ENCODE measurements around the gene ADARB2. TPM values are rescaled to one million over a fixed set of nuclear protein-coding genes. Genes with fewer than 3 reads are reported as not detected.
"Not testable (repeated sequence)": the region's sequence is repeated elsewhere in the genome, so short reads cannot be mapped to it uniquely, and the experiment has no call there.

The ADARB2 gene
- total RNA-seq, 4 donors from 2014 or later = 8.4 to 23.2 (median 19.6) TPM

DNA sequence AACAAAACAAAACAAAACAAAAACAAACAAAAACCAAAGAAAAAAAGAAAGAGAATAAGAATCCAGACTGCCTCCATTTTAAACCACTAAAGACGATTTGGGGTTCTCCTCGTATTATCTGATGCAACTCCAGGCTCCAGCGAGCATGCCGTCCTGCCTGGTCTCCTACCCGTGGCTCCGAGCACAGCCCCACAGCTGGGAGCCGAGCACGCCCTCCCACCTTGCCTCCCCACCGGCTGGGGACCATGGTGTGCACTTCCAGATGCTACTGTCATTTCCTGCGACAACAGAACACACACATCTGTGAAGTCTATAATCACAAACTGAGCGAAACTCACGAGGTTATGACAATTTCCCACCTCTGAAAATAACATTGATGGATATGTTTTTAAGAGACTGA lies 113.1 kb downstream of the ADARB2 start:
- Histone ChIP-seq H3K27ac (no peak overlapping the region), H3K36me3 (no peaks in the 10 kb centered on the region), H3K4me1 (no peaks in the 10 kb centered on the region), H3K9me3 (peaks cover 0 to 20% (median 0%) of the 10 kb centered on the region in 4 donors), H3K4me3 (no peak overlapping the region), H3K27me3 (no peaks in the 10 kb centered on the region)
- WGBS, 2 donors = 60 to 64% methylated on average over 12 of the region's 12 CpGs
- DNase-seq (ENCODE audit: low spot score in 2 of 2) = no peak
- no peak for TF ChIP-seq CTCF (IDR thresholded peaks at IDR 0.05)
- no peak for TF ChIP-seq EP300 (IDR thresholded peaks at IDR 0.05)
- no peak for TF ChIP-seq POLR2A (IDR thresholded peaks at IDR 0.05)

DNA sequence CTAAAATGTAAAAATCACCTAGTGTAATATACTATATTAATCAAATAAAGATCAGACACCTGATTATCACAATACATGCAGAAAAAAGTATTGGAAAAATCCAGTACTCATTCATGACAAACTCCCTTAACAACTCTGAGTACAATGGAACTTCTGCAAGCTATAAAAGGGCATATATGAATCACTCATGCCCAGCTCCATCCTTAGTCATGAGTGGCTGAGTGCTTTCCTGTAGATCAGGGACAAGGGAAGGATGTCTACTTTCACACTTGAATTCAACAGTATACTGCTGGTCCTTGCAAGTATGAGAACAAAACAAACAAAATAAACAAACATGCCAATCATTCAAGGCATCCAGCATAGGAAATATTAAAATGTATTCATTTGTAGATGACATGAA lies 116.5 kb downstream of the ADARB2 start:
- no peak for TF ChIP-seq CTCF (IDR thresholded peaks at IDR 0.05)
- TF ChIP-seq EP300 (IDR thresholded peaks at IDR 0.05) = no peak
- no peak for TF ChIP-seq POLR2A (IDR thresholded peaks at IDR 0.05)
- H3K4me3 ChIP-seq = no peak overlapping the region
- H3K9me3 ChIP-seq = peaks cover 0 to 11% (median 0%) of the 10 kb centered on the region in 4 donors
- no peaks in the 10 kb centered on the region for H3K4me1 ChIP-seq
- no peak for DNase-seq (ENCODE audit: low spot score in 2 of 2)
- H3K27ac ChIP-seq = no peak overlapping the region
- no peaks in the 10 kb centered on the region for H3K27me3 ChIP-seq
- H3K36me3 ChIP-seq = no peaks in the 10 kb centered on the region

DNA sequence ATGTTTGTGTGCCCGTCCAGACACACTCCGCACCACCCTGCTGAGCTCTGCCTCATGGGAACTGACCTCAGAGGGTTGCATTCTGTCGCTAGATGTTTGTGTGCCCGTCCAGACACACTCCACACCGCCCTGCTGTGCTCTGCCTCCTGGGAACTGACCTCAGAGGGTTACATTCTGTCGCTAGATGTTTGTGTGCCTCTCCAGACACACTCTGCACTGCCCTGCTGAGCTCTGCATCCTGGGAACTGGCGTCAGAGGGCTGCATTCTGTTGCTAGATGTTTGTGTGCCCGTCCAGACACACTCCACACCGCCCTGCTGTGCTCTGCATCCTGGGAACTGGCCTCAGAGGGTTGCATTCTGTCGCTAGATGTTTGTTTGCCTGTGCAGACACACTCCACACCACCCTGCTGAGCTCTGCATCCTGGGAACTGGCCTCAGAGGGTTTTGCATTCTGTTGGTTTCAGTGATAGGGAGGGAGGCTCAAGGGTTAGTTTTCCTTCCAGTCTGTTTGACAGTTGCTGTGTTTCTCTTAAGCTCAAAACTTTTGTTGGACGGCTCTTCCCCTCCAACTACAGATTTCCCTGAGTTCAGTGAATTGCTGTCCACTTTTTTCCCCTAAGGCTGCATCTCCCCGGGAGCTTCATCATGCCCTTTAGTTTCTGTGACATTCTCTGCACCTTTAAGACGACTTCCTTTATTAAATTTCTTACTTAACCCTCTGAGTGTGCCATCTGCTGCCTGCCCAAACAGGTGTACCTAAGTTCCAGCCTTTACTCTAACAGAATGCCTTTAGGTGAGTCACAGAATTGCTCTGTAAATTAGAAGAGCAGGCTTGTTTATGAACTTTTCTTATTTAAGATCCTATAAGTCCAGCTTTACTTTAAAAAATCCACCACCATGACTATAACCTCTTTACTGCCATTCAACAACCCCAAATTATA lies 119.7 kb downstream of the ADARB2 start:
- not testable (repeated sequence) for H3K4me3 ChIP-seq; H3K36me3 ChIP-seq; DNase-seq (ENCODE audit: low spot score in 2 of 2); H3K27ac ChIP-seq; H3K4me1 ChIP-seq; H3K27me3 ChIP-seq
- H3K9me3 ChIP-seq = peaks cover 0 to 11% (median 0%) of the 10 kb centered on the region in 4 donors
- 26 to 28% methylated on average over 5 to 8 of the region's 13 CpGs for WGBS, 2 donors

- DNase-seq (ENCODE audit: low spot score in 2 of 2); H3K4me3 ChIP-seq; H3K4me1 ChIP-seq; H3K27me3 ChIP-seq; H3K36me3 ChIP-seq; H3K27ac ChIP-seq: not testable (repeated sequence)
- peaks cover 0 to 11% (median 0%) of the 10 kb centered on the region in 4 donors for H3K9me3 ChIP-seq
- 41 to 58% methylated on average over 9 of the region's 9 CpGs for WGBS, 2 donors
Observed at GRCh38 chr10:1616701-1617100, 120.6 kb downstream of the ADARB2 start.

DNA sequence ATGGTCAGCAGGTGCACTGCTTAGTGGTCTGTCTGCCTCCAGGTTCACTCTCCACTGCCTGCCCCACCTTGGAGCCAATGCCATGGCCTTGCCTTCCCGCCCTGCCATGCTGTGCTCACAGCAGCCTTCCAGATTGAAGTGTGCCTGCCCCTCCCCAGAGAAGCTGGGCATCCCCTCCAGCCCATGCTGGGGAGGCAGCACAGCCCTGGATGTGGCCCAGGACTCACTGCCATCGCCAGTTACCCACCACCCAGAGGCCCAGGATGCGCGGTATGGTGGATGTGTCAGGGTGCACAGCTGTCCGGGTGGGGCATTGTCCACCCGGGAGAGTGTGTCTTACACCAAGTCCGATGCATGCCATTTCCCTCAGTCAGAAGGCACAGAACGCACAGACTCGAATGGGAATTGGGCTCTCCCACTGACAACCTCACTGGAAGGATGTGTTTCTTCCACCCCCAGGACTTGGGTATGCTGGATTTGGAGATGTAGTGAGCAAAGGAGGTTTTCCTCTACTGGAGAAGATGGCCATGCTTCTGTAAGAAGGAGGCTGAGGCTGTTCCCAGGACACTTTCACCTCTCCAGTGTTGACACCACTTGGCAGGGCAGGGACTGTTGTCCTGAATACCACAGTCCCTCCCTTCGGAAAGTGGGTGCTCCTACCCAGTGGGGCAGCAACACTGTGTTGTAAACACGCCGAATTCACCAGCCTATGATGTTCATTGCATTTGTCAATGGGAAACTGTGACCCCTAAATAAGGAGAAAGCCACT lies 122.0 kb downstream of the ADARB2 start:
- H3K4me3 ChIP-seq = no peak overlapping the region
- no peak for TF ChIP-seq CTCF (IDR thresholded peaks at IDR 0.05)
- H3K36me3 ChIP-seq = no peaks in the 10 kb centered on the region
- H3K27me3 ChIP-seq = peaks cover 0 to 5% of the 10 kb centered on the region in 2 donors
- DNase-seq (ENCODE audit: low spot score in 2 of 2) = no peak
- WGBS, 2 donors = 90 to 91% methylated on average over 11 to 12 of the region's 12 CpGs
- peaks cover 0 to 11% (median 0%) of the 10 kb centered on the region in 4 donors for H3K9me3 ChIP-seq
- no peaks in the 10 kb centered on the region for H3K4me1 ChIP-seq
- H3K27ac ChIP-seq = no peak overlapping the region

DNA sequence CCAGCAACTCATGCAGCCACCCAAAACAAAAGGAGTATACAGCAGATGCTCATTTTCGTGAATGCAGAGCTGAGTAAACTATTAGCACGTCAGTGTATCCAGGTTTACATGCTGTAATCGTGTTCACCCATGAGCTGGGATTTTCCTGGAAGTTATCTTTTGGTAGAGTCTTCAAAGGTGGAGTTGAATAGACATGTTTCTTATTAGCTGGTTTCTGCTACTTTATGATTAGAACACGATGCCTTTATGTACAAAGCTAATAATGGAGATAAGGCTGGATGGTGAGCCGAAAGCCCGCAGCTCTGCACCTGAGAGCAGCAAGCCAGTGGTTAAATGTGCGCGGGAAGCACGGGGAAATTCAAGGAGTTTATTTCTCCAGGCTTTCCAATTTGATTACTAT lies 123.8 kb downstream of the ADARB2 start:
- 58 to 66% methylated on average over 9 of the region's 9 CpGs for WGBS, 2 donors
- peaks cover 0 to 14% of the 10 kb centered on the region in 2 donors for H3K27me3 ChIP-seq
- TF ChIP-seq EP300 (IDR thresholded peaks at IDR 0.05) (no peak), CTCF (IDR thresholded peaks at IDR 0.05) (no peak), POLR2A (IDR thresholded peaks at IDR 0.05) (no peak)
- no peak overlapping the region for H3K4me3 ChIP-seq
- no peak for DNase-seq (ENCODE audit: low spot score in 2 of 2)
- H3K4me1 ChIP-seq = peaks cover 0 to 11% (median 3%) of the 10 kb centered on the region in 4 donors
- no peaks in the 10 kb centered on the region for H3K36me3 ChIP-seq
- no peak overlapping the region for H3K27ac ChIP-seq
- no peaks in the 10 kb centered on the region for H3K9me3 ChIP-seq
